Frontal cortex (tissue), 4 donors: Measurements from ENCODE around the gene FUNDC1. TPM values are rescaled to one million over a fixed set of nuclear protein-coding genes. Genes with fewer than 3 reads are reported as not detected.
A peak's percentile ranks its signal among the peaks of the same experiment; 100 is the strongest.
"Not testable (repeated sequence)": the region's sequence is repeated elsewhere in the genome, so short reads cannot be mapped to it uniquely, and the experiment has no call there.

Experiments used
- DNase-seq, 2 donors: peaks; one replicate each; pipeline ENCODE4 v3.0.0; 2012; ENCODE audit warnings: low spot score in 2 of 2
- FAIRE-seq: peaks from 2 replicates; lab custom pipeline; 2012; peaks lifted over from hg19 to GRCh38; lab: Jason Lieb, UNC
- total RNA-seq: library from RNA; depleted of rRNA; stranded (reverse); fragments of >200 nt; gene quantifications from one replicate; pipeline ENCODE4 v1.2.3, GENCODE V29; 2014
- donor health status: control.
- donor health status: control.
- donor health status: control.

The FUNDC1 gene, protein sequence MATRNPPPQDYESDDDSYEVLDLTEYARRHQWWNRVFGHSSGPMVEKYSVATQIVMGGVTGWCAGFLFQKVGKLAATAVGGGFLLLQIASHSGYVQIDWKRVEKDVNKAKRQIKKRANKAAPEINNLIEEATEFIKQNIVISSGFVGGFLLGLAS
- 22.8 TPM for total RNA-seq

- FAIRE-seq = no peak
- DNase-seq = peak; percentile 49 to 69
Observed at GRCh38 chrX:44542567-44543325, at the start of gene FUNDC1. FUNDC1 (minus strand) TSS chrX:44542859; CDS start chrX:44542832, 27 bp downstream.

GRCh38 chrX:44585866-44586265, 43.2 kb upstream of the FUNDC1 start:
- no peak for DNase-seq
- FAIRE-seq = no peak

GRCh38 chrX:44580466-44580865, 37.8 kb upstream of the FUNDC1 start:
- FAIRE-seq (no peak), DNase-seq (no peak)

GRCh38 chrX:44572340-44572938, 29.8 kb upstream of the FUNDC1 start:
- no peak for DNase-seq
- FAIRE-seq = no peak

DNA sequence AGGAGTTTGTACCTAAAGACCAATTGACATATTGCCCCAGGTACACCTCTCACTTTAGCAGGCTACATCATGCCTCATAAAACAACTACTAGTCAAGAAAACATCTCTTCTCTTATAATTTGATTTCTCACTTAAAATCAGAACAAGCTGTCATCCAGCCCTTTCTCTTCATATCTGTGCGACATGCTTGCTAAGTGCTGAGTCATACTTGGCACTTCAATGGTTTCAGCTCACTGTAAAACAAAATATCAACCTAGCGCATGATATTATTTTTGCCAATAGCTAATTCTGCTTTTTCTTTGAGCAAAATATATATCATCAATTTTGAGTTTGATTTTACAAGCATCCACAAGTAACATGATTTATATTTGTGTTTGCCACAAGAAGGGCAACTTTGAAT, 27.9 kb upstream of the FUNDC1 start:
- FAIRE-seq (no peak), DNase-seq (no peak)

- no peak for FAIRE-seq
- DNase-seq = no peak
Observed at GRCh38 chrX:44569122-44569521, 26.5 kb upstream of the FUNDC1 start.

- DNase-seq (no peak), FAIRE-seq (no peak)
Observed at GRCh38 chrX:44568196-44568595, 25.5 kb upstream of the FUNDC1 start.

DNA sequence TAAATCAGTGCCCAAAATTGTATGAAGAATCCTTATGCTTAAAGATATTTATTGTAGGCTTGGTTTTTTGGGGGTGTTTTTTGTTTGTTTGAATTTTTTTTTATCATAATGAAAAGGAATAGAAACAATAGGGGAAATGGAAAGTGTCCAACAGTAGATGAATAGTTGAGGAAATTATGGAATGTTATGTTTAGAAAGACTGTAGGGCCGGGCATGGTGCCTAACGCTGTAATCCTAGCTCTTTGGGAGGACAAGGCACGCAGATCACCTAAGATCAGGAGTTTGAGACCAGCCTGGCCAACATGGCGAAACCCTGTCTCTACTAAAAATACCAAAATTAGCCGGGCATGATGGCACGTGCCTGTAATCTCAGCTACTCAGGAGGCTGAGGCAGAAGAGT, 19.2 kb upstream of the FUNDC1 start:
- not testable (repeated sequence) for DNase-seq
- FAIRE-seq = peak; percentile 3

DNA sequence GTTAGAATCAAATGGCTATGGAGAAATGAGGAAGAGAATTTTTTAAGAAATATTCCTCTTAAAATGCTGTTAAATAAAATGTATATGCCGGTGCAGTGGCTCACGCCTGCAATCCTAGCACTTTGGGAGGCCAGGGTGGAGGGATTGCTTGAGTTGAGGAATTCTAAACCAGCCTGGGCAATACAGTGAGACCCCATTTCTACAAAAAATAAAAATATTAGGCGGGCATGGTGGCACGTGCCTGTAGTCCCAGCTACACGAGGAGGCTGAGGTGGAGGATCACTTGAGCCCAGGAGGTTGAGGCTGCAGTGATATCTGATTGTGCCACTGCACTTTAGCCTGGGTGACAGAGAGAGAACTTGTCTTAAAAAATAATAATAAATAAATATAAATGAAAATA, 7.9 kb upstream of the FUNDC1 start:
- no peak for FAIRE-seq

DNA sequence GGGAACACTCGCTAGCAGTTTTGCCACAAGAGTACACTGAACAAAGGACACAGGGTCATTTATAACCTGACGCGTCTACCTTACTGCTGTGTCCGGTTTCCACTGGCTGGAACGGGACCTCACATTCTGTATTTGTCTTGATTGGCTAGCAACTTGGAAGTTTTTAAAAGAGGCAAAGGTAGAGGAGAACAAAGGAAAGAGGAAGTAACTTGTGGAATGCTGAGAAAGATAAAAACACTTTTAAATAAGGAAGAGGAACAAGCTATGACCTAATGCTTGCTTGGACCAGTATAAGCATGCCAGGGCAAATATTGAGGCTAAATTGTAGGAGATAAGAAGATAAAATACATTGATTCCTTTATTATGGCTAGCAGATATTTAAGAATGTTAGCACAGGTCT, 2.8 kb upstream of the FUNDC1 start:
- DNase-seq, FAIRE-seq: not testable (repeated sequence)

More for the DNA sequence above, 7.9 kb upstream of the FUNDC1 start:
- DNase-seq = no peak

- FAIRE-seq (no peak), DNase-seq (no peak)
Observed at GRCh38 chrX:44544036-44544435, 1.4 kb upstream of the FUNDC1 start.

DNA sequence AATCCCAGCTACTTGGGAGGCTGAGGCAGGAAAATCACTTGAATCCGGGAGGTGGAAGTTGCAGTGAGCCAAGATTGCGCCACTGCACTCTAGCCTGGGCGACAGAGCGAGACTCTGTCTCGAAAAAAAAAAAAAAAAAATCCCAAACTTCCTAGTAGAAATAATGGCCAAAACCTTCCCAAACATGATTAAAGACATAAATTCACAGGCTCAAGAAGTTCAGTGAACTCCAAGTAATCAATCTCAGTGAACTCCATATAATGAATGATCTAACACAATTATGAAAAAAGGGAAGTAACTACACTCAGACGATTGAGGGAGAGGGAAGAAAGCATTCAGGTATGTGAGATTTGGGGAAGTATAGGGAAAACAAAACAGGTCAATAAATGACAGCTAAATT, 6.5 kb downstream of the FUNDC1 start:
- FAIRE-seq (no peak), DNase-seq (no peak)

DNA sequence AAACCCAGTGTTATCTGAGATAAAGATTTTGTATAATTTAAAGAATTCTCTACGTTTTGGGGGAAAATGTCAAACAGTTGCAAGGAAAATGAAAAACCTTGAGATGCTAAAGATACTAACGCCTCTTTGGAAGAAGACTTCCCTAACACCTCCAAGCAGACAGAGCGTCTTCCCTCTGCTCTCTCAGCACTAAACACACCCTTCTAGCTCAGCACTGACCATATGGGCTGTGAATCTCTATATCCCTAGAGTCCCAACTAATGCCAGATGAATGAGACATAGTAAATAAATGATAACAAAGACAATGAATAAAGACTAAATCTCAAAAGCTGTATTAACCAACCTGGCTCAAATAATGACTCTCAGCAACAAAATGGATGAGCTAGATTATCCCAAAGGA, 13.3 kb downstream of the FUNDC1 start:
- DNase-seq (no peak), FAIRE-seq (no peak)

- FAIRE-seq (no peak), DNase-seq (no peak)
Observed at GRCh38 chrX:44514272-44514671, 28.4 kb downstream of the FUNDC1 start.

GRCh38 chrX:44507292-44507691, 35.4 kb downstream of the FUNDC1 start:
- no peak for DNase-seq
- no peak for FAIRE-seq

GRCh38 chrX:44506678-44507077, 36.0 kb downstream of the FUNDC1 start:
- no peak for FAIRE-seq
- no peak for DNase-seq

GRCh38 chrX:44503560-44503959, 39.1 kb downstream of the FUNDC1 start:
- no peak for FAIRE-seq
- DNase-seq = no peak

DNA sequence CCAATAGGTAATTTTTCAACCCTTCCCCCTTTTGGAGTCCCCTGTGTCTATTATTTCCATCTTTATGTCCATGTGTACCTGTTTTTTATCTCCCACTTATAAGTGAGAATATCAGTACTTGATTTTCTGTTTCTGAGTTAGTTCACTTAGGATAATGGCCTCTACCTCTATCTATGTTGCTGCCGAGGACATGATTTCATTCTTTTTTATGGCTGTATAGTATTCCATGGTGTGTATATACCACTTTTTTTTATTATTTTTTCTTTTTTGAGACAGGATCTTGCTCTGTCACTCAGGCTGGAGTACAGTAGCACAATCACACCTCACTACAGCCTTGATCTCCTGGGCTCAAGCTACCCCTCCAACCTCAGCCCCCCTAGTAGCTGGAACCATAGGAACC, 47.6 kb downstream of the FUNDC1 start:
- FAIRE-seq (no peak), DNase-seq (no peak)

DNA sequence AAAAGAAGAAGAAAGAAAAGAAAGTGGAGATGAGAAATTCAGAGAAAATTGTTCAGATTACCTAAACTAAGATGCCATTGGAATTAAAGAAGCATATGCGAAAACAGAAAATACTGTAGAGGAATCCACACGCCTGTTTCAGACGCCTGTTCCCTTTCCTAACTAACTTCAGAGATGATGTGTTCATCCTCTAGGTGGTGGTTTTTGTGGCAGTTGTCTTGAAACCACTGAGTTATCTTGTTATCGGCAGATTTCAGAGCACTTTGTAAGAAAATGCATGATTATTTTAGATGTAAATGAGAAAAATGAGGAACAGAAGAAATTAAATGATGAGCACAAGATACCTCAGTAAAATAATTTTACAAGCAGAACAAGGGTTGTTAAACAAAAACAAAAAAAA, 48.3 kb downstream of the FUNDC1 start:
- DNase-seq = no peak
- no peak for FAIRE-seq

GRCh38 chrX:44489515-44489914, 53.1 kb downstream of the FUNDC1 start:
- FAIRE-seq = no peak
- no peak for DNase-seq

DNA sequence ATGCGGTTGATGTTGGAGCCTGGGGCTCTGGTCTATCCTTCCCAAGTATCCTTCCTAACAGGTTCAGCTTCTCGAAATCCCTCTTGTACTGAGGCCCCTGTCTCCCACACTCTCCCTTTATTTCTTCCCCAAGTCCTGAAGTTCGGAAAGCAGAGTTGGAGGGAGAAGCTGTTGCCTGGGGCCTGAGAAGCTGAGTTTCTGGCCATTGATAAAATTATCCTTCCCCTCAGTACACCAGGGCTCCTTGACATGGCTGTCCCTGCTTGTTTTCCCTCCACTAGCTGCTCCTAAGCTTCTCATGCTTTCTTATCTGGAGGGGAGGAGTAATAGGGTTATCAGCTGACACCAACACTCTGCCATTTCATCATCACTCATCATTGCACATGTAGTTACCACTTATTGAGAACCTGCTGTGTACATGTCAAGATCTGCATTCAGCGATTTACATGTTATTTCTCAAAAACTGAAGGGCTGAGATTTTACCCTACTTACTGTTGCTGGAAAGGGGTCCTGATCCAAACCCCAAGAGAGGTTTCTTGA, 58.0 kb downstream of the FUNDC1 start:
- DNase-seq (no peak), FAIRE-seq (no peak)
